Measurements from ENCODE around the gene P4HTM. TPM values are rescaled to one million over a fixed set of nuclear protein-coding genes. Genes with fewer than 3 reads are reported as not detected.

Gene P4HTM
- total RNA-seq, 3 donors from 2014 or later, result 29.9 to 59.7 (median 58.7) TPM

GRCh38 chr3:49017229-49017970, 27.4 kb downstream of the P4HTM start:
- no peak for DNase-seq (ENCODE audit: low spot score in 2 of 2)
- H3K36me3 ChIP-seq, result peaks cover 7% of the 10 kb centered on the region
- no peaks in the 10 kb centered on the region for H3K9me3 ChIP-seq
- no peaks in the 10 kb centered on the region for H3K27me3 ChIP-seq
- TF ChIP-seq CTCF (IDR thresholded peaks at IDR 0.05), result no peak
- TF ChIP-seq POLR2A (IDR thresholded peaks at IDR 0.05), result no peak
- TF ChIP-seq POLR2AphosphoS5 (IDR thresholded peaks at IDR 0.05), result no peak
- H3K4me1 ChIP-seq, result peaks cover 9 to 10% of the 10 kb centered on the region in 2 donors
- intact Hi-C loops (cut with DNase I; ENCODE audit: low total_unique reads), result no loop called here
- H3K4me3 ChIP-seq, result peak overlapping the region; percentile 83 to 95 (median 86)
- H3K27ac ChIP-seq, result peak overlapping the region; percentile 85 to 93

- peak; percentile 47 to 63 for DNase-seq (ENCODE audit: low spot score in 2 of 2)
- H3K27me3 ChIP-seq, result no peaks in the 10 kb centered on the region
- peak within 1 kb of the TSS; percentile 85 to 100 for H3K27ac ChIP-seq
- H3K9me3 ChIP-seq, result no peaks in the 10 kb centered on the region
- H3K4me3 ChIP-seq, result peak within 1 kb of the TSS; percentile 83 to 95 (median 86)
- intact Hi-C loops (cut with DNase I; ENCODE audit: low total_unique reads), result no loop called here
- TF ChIP-seq CTCF (IDR thresholded peaks at IDR 0.05) (no peak), POLR2AphosphoS5 (IDR thresholded peaks at IDR 0.05) (peak in 2 of 3 donors; percentile 59 to 76), POLR2A (IDR thresholded peaks at IDR 0.05) (peak; percentile 86)
- peaks cover 14 to 15% of the 10 kb centered on the region in 2 donors for H3K4me1 ChIP-seq
- H3K36me3 ChIP-seq, result peaks cover 7% of the 10 kb centered on the region
Observed at GRCh38 chr3:49017971-49018706, 28.1 kb downstream of the P4HTM start, which contains the start of gene DALRD3. Gene DALRD3 (minus strand): TSS chr3:49018580. CDS start chr3:49018564, 16 bp downstream.

GRCh38 chr3:49018707-49019006, 28.6 kb downstream of the P4HTM start:
- intact Hi-C loops (cut with DNase I; ENCODE audit: low total_unique reads), result no loop called here
- Histone ChIP-seq H3K27me3 (no peaks in the 10 kb centered on the region), H3K4me1 (peaks cover 16 to 17% of the 10 kb centered on the region in 2 donors), H3K4me3 (peak overlapping the region; percentile 83 to 95 (median 86)), H3K9me3 (no peaks in the 10 kb centered on the region), H3K27ac (peak overlapping the region; percentile 85 to 93), H3K36me3 (peaks cover 7% of the 10 kb centered on the region)
- no peak for TF ChIP-seq POLR2A (IDR thresholded peaks at IDR 0.05)
- TF ChIP-seq CTCF (IDR thresholded peaks at IDR 0.05), result no peak
- TF ChIP-seq POLR2AphosphoS5 (IDR thresholded peaks at IDR 0.05), result no peak
- no peak for DNase-seq (ENCODE audit: low spot score in 2 of 2)

- Histone ChIP-seq H3K4me1 (peaks cover 16 to 17% of the 10 kb centered on the region in 2 donors), H3K4me3 (peak overlapping the region; percentile 96 to 99 (median 98)), H3K27ac (peak overlapping the region; percentile 100), H3K9me3 (no peaks in the 10 kb centered on the region), H3K27me3 (no peaks in the 10 kb centered on the region), H3K36me3 (peaks cover 5% of the 10 kb centered on the region)
- no peak for DNase-seq (ENCODE audit: low spot score in 2 of 2)
- no peak for TF ChIP-seq POLR2AphosphoS5 (IDR thresholded peaks at IDR 0.05)
- TF ChIP-seq POLR2A (IDR thresholded peaks at IDR 0.05), result no peak
- no peak for TF ChIP-seq CTCF (IDR thresholded peaks at IDR 0.05)
- intact Hi-C loops (cut with DNase I; ENCODE audit: low total_unique reads), result no loop called here
Observed at GRCh38 chr3:49019941-49020329, 29.9 kb downstream of the P4HTM start.
